GM15510 (cell line): ENCODE measurements around the gene GOLGB1.

ENCODE experiments used
- POLR2A ChIP-seq: IDR thresholded peaks from 3 replicates; pipeline ENCODE4 v1.6.1; 2011; ENCODE audit warnings: borderline replicate concordance; ENCODE audit not compliant: insufficient read length; ENCODE audit errors: extremely low read depth

The GOLGB1 gene

GRCh38 chr3:121718205-121718846 is 31.2 kb downstream of the GOLGB1 start:
- TF ChIP-seq POLR2A = no peak

- no peak for TF ChIP-seq POLR2A
These were observed 39.2 kb downstream of the GOLGB1 start for GRCh38 chr3:121710347-121710746.

GRCh38 chr3:121707531-121708273 is 41.8 kb downstream of the GOLGB1 start:
- no peak for TF ChIP-seq POLR2A

DNA sequence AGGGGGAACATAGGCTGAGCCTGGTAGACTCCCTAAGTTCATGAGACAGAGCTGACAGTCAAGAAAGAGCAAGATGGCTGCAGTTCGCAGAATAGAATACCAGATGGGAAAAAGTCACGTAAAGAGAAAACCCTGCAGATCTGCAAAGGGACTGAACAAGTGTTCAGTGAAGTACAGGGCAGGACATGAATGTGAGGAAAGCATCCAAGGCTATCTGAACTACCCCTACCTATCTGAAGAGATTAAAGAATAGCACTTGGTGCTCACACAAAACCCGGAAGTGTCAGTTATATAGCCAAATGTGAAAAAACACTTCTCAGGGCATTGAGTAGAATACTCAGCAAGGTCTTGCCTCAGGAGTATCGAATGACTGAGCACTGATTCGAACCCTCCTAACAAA is 44.0 kb downstream of the GOLGB1 start:
- no peak for TF ChIP-seq POLR2A

GRCh38 chr3:121703973-121704372 is 45.6 kb downstream of the GOLGB1 start:
- TF ChIP-seq POLR2A = no peak

DNA sequence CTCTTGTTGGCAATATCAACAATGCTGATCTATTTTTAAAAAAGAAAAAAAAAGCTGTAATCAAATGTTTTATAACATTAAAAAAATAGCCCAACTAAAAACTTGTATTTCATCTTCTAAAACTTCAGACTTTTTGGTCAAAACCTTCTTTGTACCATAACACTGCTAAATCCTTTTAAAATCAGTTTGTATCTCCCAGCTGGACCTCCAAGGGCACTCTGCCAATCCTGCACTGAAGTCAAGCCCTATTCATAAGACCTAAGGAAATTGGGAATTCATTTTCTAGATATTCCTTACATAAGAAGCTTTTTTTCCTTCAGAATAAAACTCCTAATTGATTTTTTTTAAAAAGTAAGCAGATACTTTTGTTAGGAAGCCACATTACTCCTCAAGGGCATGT is 50.6 kb downstream of the GOLGB1 start:
- TF ChIP-seq POLR2A = no peak

DNA sequence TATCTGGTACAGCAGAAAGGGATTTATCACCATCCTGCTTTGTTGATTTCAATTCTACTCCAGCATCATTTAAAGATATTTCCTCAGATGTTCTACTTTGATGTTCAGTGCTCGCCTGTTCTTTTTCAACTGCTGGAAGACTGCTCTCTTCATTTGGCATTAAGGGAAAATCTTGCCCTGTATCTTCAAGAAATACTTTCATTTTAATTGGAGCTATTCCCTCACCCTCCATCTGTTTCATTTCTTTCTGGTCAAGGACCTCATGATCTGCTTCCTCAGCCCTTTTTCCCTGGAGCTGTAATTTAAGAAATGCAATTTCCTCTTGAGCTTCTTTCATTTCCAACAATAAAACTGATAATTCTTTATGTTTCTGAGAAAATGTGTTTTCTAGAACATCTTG is 51.1 kb downstream of the GOLGB1 start:
- no peak for TF ChIP-seq POLR2A

GRCh38 chr3:121696186-121696585 is 53.4 kb downstream of the GOLGB1 start:
- TF ChIP-seq POLR2A = no peak

- TF ChIP-seq POLR2A = no peak
These were observed 57.4 kb downstream of the GOLGB1 start for GRCh38 chr3:121692010-121692699.

- no peak for TF ChIP-seq POLR2A
These were observed 58.6 kb downstream of the GOLGB1 start for GRCh38 chr3:121690777-121691405.

DNA sequence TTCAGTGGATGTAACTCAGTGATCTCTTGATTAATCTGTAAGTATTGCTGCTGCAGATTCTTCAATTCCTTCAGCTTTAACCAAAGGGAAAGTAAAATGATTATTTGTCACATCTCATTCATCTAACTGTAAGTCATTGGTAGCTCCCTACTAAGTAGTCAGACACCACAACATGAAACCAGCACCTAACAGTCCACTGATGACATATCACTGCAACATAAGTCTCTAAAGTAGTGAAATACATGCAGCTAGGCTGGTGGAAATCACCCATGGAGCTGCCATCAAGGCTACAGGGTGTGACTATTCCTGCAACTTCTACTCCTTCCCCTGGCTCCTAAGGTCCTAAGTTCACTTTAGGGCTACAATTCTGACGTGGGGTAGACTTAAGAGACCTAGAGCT is 67.7 kb downstream of the GOLGB1 start:
- TF ChIP-seq POLR2A = no peak

GRCh38 chr3:121677141-121677540 is 72.4 kb downstream of the GOLGB1 start:
- TF ChIP-seq POLR2A = no peak

DNA sequence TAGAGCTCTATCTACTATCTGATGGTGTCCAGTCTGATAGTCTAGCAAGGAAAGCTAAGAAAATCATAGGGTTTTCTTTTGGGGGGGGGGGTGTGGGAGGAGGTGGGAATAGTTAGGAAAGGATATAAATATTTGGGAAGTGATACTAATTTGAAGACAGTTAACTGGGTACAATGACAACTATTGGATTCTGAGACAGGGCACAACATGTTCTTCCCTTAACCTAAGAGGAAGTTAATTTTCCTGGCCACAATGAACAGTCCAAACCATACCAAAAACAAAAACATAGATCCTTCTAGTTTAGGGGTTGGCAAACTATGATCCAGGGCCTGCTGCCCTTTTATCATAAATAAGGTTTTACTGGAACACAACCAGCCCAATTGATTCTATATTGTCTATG is 78.9 kb downstream of the GOLGB1 start:
- TF ChIP-seq POLR2A = no peak

- no peak for TF ChIP-seq POLR2A
These were observed 82.2 kb downstream of the GOLGB1 start for GRCh38 chr3:121667333-121667732.

DNA sequence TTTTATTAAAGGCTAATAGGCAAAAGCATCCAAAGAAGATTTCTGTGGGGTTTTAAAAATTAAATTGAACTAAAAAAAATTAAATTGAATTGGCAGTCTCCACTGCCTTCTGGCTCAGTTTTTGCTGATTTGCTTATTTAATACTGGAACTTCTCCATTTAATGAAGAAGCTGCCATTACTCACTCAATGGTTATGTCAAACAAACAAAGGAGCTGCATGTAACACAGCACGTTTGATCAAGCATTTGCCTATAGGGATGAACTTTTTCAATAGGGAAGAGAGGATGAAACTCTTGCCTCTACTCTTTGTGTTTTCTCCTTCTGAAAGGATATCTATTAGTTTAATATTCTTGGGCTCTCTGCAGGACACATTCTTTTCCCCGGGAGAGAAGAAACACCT is 84.1 kb downstream of the GOLGB1 start:
- TF ChIP-seq POLR2A = no peak
